PC-3 (cell line): ENCODE data around the gene ODF2L. TPM values are rescaled to one million over a fixed set of nuclear protein-coding genes. Genes with fewer than 3 reads are reported as not detected.
A peak's percentile ranks its signal among the peaks of the same experiment; 100 is the strongest.

Experiments
- ATAC-seq: fragments of 200-7000 bp; cut with Tn5 transposase; 2 replicates; pipeline ENCODE4 v1.9.1; 2020; ENCODE audit warnings: mild to moderate bottlenecking, moderate library complexity
- BruUV-seq: library from RNA; stranded (reverse); fragments of 400-500 nt; replicated peaks from 2 replicates; lab custom pipeline; 2021; lab: Mats Ljungman, UMichigan
- CTCF ChIA-PET: fragments of 300-600 bp; sonication (Branson Sonifier 250); formaldehyde crosslinking; loops from one replicate; lab custom pipeline; 2022; ENCODE audit warnings: antibody characterized with exemption; lab: Charles Lee
- POLR2A ChIA-PET: fragments of 300-600 bp; sonication (Branson Sonifier 250); formaldehyde crosslinking; loops from one replicate; lab custom pipeline; 2022; ENCODE audit warnings: antibody characterized with exemption; ENCODE audit not compliant: unreplicated experiment; lab: Charles Lee
- DNase-seq: peaks from one replicate; pipeline ENCODE4 v3.0.0-alpha.2; 2015
- H2AFZ ChIP-seq: fragments of 300-600 bp; sonication (generic); 2 replicates; pipeline ENCODE4 v1.6.0; 2016; ENCODE audit warnings: antibody characterized with exemption, low read length
- H3F3A ChIP-seq: fragments of 300-600 bp; sonication (generic); one replicate; pipeline ENCODE4 v1.6.0; 2017; ENCODE audit warnings: antibody characterized with exemption, low read length, control low read depth, mild to moderate bottlenecking; ENCODE audit not compliant: unreplicated experiment
- H3K27ac ChIP-seq: fragments of 300-600 bp; sonication (generic); 2 replicates; pipeline ENCODE4 v1.5.1; 2016; ENCODE audit warnings: mild to moderate bottlenecking, low read length
- H3K27me3 ChIP-seq: fragments of 300-600 bp; sonication (generic); 2 replicates; pipeline ENCODE4 v1.6.1; 2016; ENCODE audit warnings: low read length, mixed read lengths
- H3K36me3 ChIP-seq: fragments of 300-600 bp; sonication (generic); 2 replicates; pipeline ENCODE4 v1.6.1; 2016; ENCODE audit warnings: low read depth, mixed run types, low read length, mixed read lengths
- H3K4me1 ChIP-seq: fragments of 300-600 bp; sonication (generic); 2 replicates; pipeline ENCODE4 v1.5.1; 2016; ENCODE audit warnings: low read length; ENCODE audit not compliant: insufficient read depth
- H3K4me2 ChIP-seq: fragments of 300-600 bp; sonication (generic); 2 replicates; pipeline ENCODE4 v1.6.0; 2016; ENCODE audit warnings: low read length
- H3K4me3 ChIP-seq: fragments of 300-600 bp; sonication (generic); 2 replicates; pipeline ENCODE4 v1.5.1; 2016; ENCODE audit warnings: mild to moderate bottlenecking, low read length, mixed read lengths
- H3K79me2 ChIP-seq: fragments of 300-600 bp; sonication (generic); 2 replicates; pipeline ENCODE4 v1.6.1; 2017; ENCODE audit warnings: low read length, mixed read lengths
- H3K9ac ChIP-seq: fragments of 300-600 bp; sonication (generic); 2 replicates; pipeline ENCODE4 v1.6.0; 2016; ENCODE audit warnings: mild to moderate bottlenecking, low read length
- H3K9me2 ChIP-seq: fragments of 300-600 bp; sonication (generic); replicated peaks from 2 replicates; pipeline ENCODE4 v1.6.1; 2016; ENCODE audit warnings: mixed run types, low read length, mixed read lengths
- H3K9me3 ChIP-seq: fragments of 300-600 bp; sonication (generic); 2 replicates; pipeline ENCODE4 v1.6.1; 2016; ENCODE audit warnings: low read length, mixed read lengths
- H4K20me1 ChIP-seq: fragments of 300-600 bp; sonication (generic); 2 replicates; pipeline ENCODE4 v1.6.1; 2016; ENCODE audit warnings: low read length, mixed read lengths
- CTCF ChIP-seq: fragments of 300-600 bp; sonication (generic); conservative IDR thresholded peaks from 2 replicates; pipeline ENCODE4 v1.5.1; 2017; ENCODE audit warnings: antibody characterized with exemption, low read depth, mild to moderate bottlenecking, low read length
- EZH2 ChIP-seq: fragments of 300-600 bp; sonication (generic); IDR thresholded peaks from one replicate; pipeline ENCODE4 v1.6.1; 2017; ENCODE audit warnings: antibody characterized with exemption, mild to moderate bottlenecking, low read length; ENCODE audit not compliant: unreplicated experiment
- EZH2phosphoT487 ChIP-seq: fragments of 300-600 bp; sonication (generic); IDR thresholded peaks from 2 replicates; pipeline ENCODE4 v1.6.1; 2018; ENCODE audit warnings: mild to moderate bottlenecking, antibody characterized with exemption, low read length, borderline replicate concordance
- intact Hi-C: fragments of 100-400 bp; cut with micrococcal nuclease; formaldehyde crosslinking; loops from 2 replicates; pipeline ENCODE4 v1.9.0; 2023
- total RNA-seq: library from RNA; depleted of rRNA; stranded (reverse); fragments of >200 nt; gene quantifications from 2 replicates; pipeline ENCODE4 v1.2.3, GENCODE V29; 2014

The ODF2L gene
- total RNA-seq, 1 experiment from 2014 or later, result 21.8 TPM

- ATAC-seq (no peak), DNase-seq (no peak)
- Histone ChIP-seq H3F3A (peaks cover 5% of the 10 kb centered on the region), H3K9ac (no peak overlapping the region), H3K36me3 (no peaks in the 10 kb centered on the region), H3K4me2 (peak overlapping the region; percentile 79), H3K4me1 (peaks cover 38% of the 10 kb centered on the region), H3K27ac (peak overlapping the region; percentile 98), H3K9me3 (no peaks in the 10 kb centered on the region), H3K9me2 (no peaks in the 10 kb centered on the region), H3K79me2 (no peaks in the 10 kb centered on the region), H2AFZ (no peak overlapping the region), H3K4me3 (no peak overlapping the region), H4K20me1 (no peaks in the 10 kb centered on the region), H3K27me3 (no peaks in the 10 kb centered on the region)
- TF ChIP-seq CTCF (no peak), EZH2phosphoT487 (no peak), EZH2 (no peak)
- intact Hi-C loops, result no loop called here
- CTCF ChIA-PET, result interaction anchor here (1.1 kb wide), 1 partner anchor 43 kb away, joined by 3 read pairs; no protein-coding TSS in a partner anchor
- BruUV-seq, result no TSS peak
- POLR2A ChIA-PET, result no interaction called here
These were observed 33.1 kb upstream of the ODF2L start for GRCh38 chr1:86429122-86429725.

- Histone ChIP-seq H3K79me2 (no peaks in the 10 kb centered on the region), H3K4me2 (no peak within 1 kb of the TSS), H3F3A (no peaks in the 10 kb centered on the region), H3K36me3 (no peaks in the 10 kb centered on the region), H3K4me3 (no peak within 1 kb of the TSS), H3K4me1 (peaks cover 41% of the 10 kb centered on the region), H3K27ac (no peak within 1 kb of the TSS), H2AFZ (no peak within 1 kb of the TSS), H4K20me1 (no peaks in the 10 kb centered on the region), H3K9me3 (no peaks in the 10 kb centered on the region), H3K27me3 (no peaks in the 10 kb centered on the region), H3K9me2 (no peaks in the 10 kb centered on the region), H3K9ac (no peak within 1 kb of the TSS)
- ATAC-seq (no peak), DNase-seq (no peak)
- ChIA-PET CTCF (no interaction called here), POLR2A (no interaction called here)
- no TSS peak for BruUV-seq
- no peak for TF ChIP-seq CTCF
- TF ChIP-seq EZH2phosphoT487, result no peak
- TF ChIP-seq EZH2, result no peak
- intact Hi-C loops, result no loop called here
These were observed 27.8 kb upstream of the ODF2L start, which contains the start of gene CLCA2 for GRCh38 chr1:86423873-86424272. TSS of gene CLCA2 (plus strand) at chr1:86424171. CDS start at chr1:86424248, 77 bp downstream.

- intact Hi-C loops, result no loop called here
- H3K27ac ChIP-seq, result no peak overlapping the region
- H3K4me1 ChIP-seq, result peaks cover 40% of the 10 kb centered on the region
- H3K36me3 ChIP-seq, result no peaks in the 10 kb centered on the region
- no peak overlapping the region for H3K4me2 ChIP-seq
- no peak overlapping the region for H3K9ac ChIP-seq
- no peak for TF ChIP-seq CTCF
- TF ChIP-seq EZH2, result no peak
- TF ChIP-seq EZH2phosphoT487, result no peak
- no peaks in the 10 kb centered on the region for H3K9me2 ChIP-seq
- BruUV-seq, result no TSS peak
- ChIA-PET CTCF (no interaction called here), POLR2A (no interaction called here)
- DNase-seq (no peak), ATAC-seq (no peak)
- no peak overlapping the region for H2AFZ ChIP-seq
- no peaks in the 10 kb centered on the region for H3F3A ChIP-seq
- H4K20me1 ChIP-seq, result no peaks in the 10 kb centered on the region
- H3K79me2 ChIP-seq, result no peaks in the 10 kb centered on the region
- H3K27me3 ChIP-seq, result no peaks in the 10 kb centered on the region
- no peaks in the 10 kb centered on the region for H3K9me3 ChIP-seq
- H3K4me3 ChIP-seq, result no peak overlapping the region
These were observed 27.4 kb upstream of the ODF2L start for GRCh38 chr1:86423473-86423872.
